B cell (primary cell): ENCODE data around the gene TNIK. TPM values are rescaled to one million over a fixed set of nuclear protein-coding genes. Genes with fewer than 3 reads are reported as not detected.

Source experiments
- ATAC-seq: fragments of 200-7000 bp; cut with Tn5 transposase; one replicate; pipeline ENCODE4 v1.10.0; 2021; ENCODE audit warnings: low read depth, mild to moderate bottlenecking, moderate number of reproducible peaks, moderate library complexity
- CTCF ChIA-PET: fragments of 350-600 bp; sonication (Branson Sonifier 250); formaldehyde crosslinking; loops from one replicate; lab custom pipeline; 2021; ENCODE audit warnings: antibody characterized with exemption, inconsistent platforms; lab: Charles Lee
- POLR2A ChIA-PET: fragments of 350-600 bp; sonication (Branson Sonifier 250); formaldehyde crosslinking; loops from one replicate; lab custom pipeline; 2021; ENCODE audit warnings: antibody characterized with exemption; lab: Charles Lee
- DNase-seq: peaks from one replicate; pipeline ENCODE4 v3.0.0; 2013
- H2AFZ ChIP-seq: 2 replicates; pipeline ENCODE4 v1.6.1; 2012; ENCODE audit warnings: mild to moderate bottlenecking, low read depth, low read length; ENCODE audit not compliant: insufficient read depth, poor library complexity, severe bottlenecking
- H3K27ac ChIP-seq, 2 donors: 1 replicate in 1 of 2; 2 replicates in 1 of 2; pipeline ENCODE4 v1.5.1; 2012 to 2013; ENCODE audit warnings: low read length in 2 of 2, mild to moderate bottlenecking in 2 of 2, moderate library complexity in 1 of 2
- H3K27me3 ChIP-seq, 4 experiments: fragments of 200-600 bp in 1 of 4; sonication (generic) in 1 of 4; replicated peaks in 1 of 4; 1 replicate in 2 of 4; 2 replicates in 2 of 4; pipeline versions ENCODE4 v1.6.1 to v1.7.0; 2013 to 2016; ENCODE audit warnings: low read length in 3 of 4, mild to moderate bottlenecking in 2 of 4, mixed read lengths in 1 of 4, moderate library complexity in 1 of 4; ENCODE audit not compliant: insufficient read depth in 4 of 4, control insufficient read depth in 3 of 4; ENCODE audit errors: control extremely low read depth in 1 of 4
- H3K36me3 ChIP-seq, 2 experiments: replicated peaks in 1 of 2; 1 replicate in 1 of 2; 2 replicates in 1 of 2; pipeline versions ENCODE4 v1.6.1 to v1.7.1; 2013; ENCODE audit warnings: low read length in 1 of 2; ENCODE audit not compliant: insufficient read depth in 2 of 2, control insufficient read depth in 1 of 2; ENCODE audit errors: control extremely low read depth in 1 of 2, extremely low read depth in 1 of 2
- H3K4me1 ChIP-seq, 2 donors: fragments of 200-600 bp in 1 of 2; sonication (generic) in 1 of 2; 1 replicate in 1 of 2; 2 replicates in 1 of 2; pipeline versions ENCODE4 v1.5.1 to v1.6.1; 2013 to 2017; ENCODE audit warnings: low read length in 2 of 2; ENCODE audit not compliant: control insufficient read depth in 2 of 2, insufficient read depth in 2 of 2
- H3K4me2 ChIP-seq: replicated peaks from 2 replicates; pipeline ENCODE3; 2012; ENCODE audit warnings: mild to moderate bottlenecking, low read depth, low read length; ENCODE audit not compliant: poor library complexity, severe bottlenecking
- H3K4me3 ChIP-seq, 5 experiments: fragments of 200-600 bp in 1 of 5; sonication (generic) in 1 of 5; 1 replicate in 3 of 5; 2 replicates in 2 of 5; pipeline versions ENCODE4 v1.5.1 to v1.7.0; 2011 to 2016; ENCODE audit warnings: low read length in 4 of 5, mild to moderate bottlenecking in 4 of 5, low read depth in 2 of 5, control low read depth in 1 of 5, moderate library complexity in 1 of 5; ENCODE audit not compliant: insufficient read depth in 1 of 5; ENCODE audit errors: control extremely low read depth in 1 of 5, extremely low read depth in 1 of 5
- H3K79me2 ChIP-seq: fragments of 200-600 bp; sonication (generic); one replicate; pipeline ENCODE4 v1.6.0; 2016; ENCODE audit warnings: low read length; ENCODE audit not compliant: control insufficient read depth, insufficient read depth
- H3K9ac ChIP-seq: fragments of 200-600 bp; sonication (generic); 2 replicates; pipeline ENCODE4 v1.6.1; 2017; ENCODE audit warnings: mild to moderate bottlenecking, low read length, moderate library complexity
- H3K9me3 ChIP-seq, 3 donors: one replicate each; pipeline versions ENCODE4 v1.6.1 to v1.7.1; 2013; ENCODE audit warnings: low read length in 2 of 3; ENCODE audit not compliant: control insufficient read depth in 2 of 3, insufficient read depth in 1 of 3; ENCODE audit errors: control extremely low read depth in 1 of 3
- H4K20me1 ChIP-seq: 2 replicates; pipeline ENCODE4 v1.6.0; 2012; ENCODE audit warnings: mild to moderate bottlenecking, low read length; ENCODE audit not compliant: insufficient read depth, control insufficient read depth, poor library complexity, severe bottlenecking
- H3K27ac Mint-ChIP-seq: one replicate; pipeline ENCODE4 v1.8.0; 2021; ENCODE audit warnings: mixed read lengths
- H3K27me3 Mint-ChIP-seq: one replicate; pipeline ENCODE4 v1.8.0; 2021; ENCODE audit warnings: mixed read lengths
- H3K4me1 Mint-ChIP-seq: one replicate; pipeline ENCODE4 v1.8.0; 2021; ENCODE audit warnings: mixed read lengths
- H3K4me3 Mint-ChIP-seq: one replicate; pipeline ENCODE4 v1.8.0; 2021; ENCODE audit warnings: mixed read lengths
- H3K9me3 Mint-ChIP-seq: one replicate; pipeline ENCODE4 v1.8.0; 2022; ENCODE audit warnings: mixed read lengths; ENCODE audit not compliant: insufficient read depth
- EZH2 ChIP-seq: IDR thresholded peaks from 2 replicates; pipeline ENCODE4 v1.6.1; 2012; ENCODE audit warnings: borderline replicate concordance, low read depth, mild to moderate bottlenecking, moderate library complexity, low read length; ENCODE audit not compliant: insufficient read depth, poor library complexity, severe bottlenecking
- WGBS: methylation state at CpG from one replicate; pipeline ENCODE4 v1.1.5; 2013; ENCODE audit warnings: missing lambda C conversion rate; ENCODE audit not compliant: insufficient coverage; 5-methylcytosine and 5-hydroxymethylcytosine counted together
- intact Hi-C: fragments of 100-400 bp; cut with micrococcal nuclease; formaldehyde crosslinking; loops from one replicate; pipeline ENCODE4 v1.10.0; 2022
- polyA plus RNA-seq: library from polyadenylated mRNA; depleted of rRNA; stranded (reverse); fragments of >200 nt; gene quantifications from 2 replicates; pipeline ENCODE4 v1.2.3, GENCODE V29; 2012
- total RNA-seq, 2 donors: library from RNA; stranded (reverse); fragments of 120-200 nt in 1 of 2; gene quantifications; 1 replicate in 1 of 2; 2 replicates in 1 of 2; pipeline versions ENCODE4 v1.2.3 to v1.2.4, GENCODE V29; 2013 to 2022
- TF ChIP-seq, protein P1 (sequence below): fragments of 200-600 bp; IDR thresholded peaks from one replicate; pipeline ENCODE4 v1.8.0; 2022; ENCODE audit warnings: antibody characterized with exemption, mild to moderate bottlenecking

Gene TNIK
- total and polyA plus RNA-seq, 2 donors (not counting 1 experiment from before 2014, with no cell fraction given), result 0.66 to 7.7 TPM

DNA sequence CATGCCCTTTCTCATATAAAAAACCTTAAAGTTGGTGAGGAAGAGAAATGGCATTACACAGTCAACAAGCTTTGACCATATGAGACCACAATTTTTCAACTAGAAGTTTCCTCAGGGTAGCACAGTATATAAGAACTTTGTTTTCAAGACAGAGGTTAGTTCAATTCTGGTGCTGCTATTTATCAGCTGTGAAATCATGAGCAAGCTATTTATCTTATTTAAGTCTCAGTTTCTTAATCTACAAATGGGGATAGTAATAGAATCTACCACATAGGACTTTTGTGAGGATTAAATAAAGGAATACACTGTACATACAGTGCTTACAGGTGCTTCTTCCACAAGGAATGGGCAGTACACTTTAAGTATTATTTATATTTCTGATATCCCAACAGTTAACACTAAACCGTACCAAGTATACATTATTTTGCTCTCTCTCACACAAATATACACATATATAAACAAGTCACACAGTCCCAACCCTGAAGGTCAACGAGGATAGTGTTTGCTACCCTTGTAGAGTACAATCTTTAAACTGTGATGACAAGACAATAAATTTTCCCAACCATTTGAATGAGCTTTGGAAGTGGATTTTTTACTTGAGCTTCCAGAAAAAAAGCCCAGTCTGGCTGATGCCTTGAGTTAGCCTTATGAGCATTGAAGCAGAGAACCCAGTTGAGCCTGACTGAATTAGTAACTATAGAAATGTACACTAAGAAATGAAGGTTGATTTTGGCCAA is 178.8 kb downstream of the TNIK start:
- ATAC-seq, result no peak
- CTCF ChIA-PET, result interaction anchor here (1.7 kb wide), 1 partner anchor 180 kb away, joined by 3 read pairs; no protein-coding TSS in a partner anchor
- POLR2A ChIA-PET, result no interaction called here
- no peaks in the 10 kb centered on the region for H3K27me3 ChIP-seq
- no peak overlapping the region for H3K27ac Mint-ChIP-seq
- no peak overlapping the region for H3K9ac ChIP-seq
- no peaks in the 10 kb centered on the region for H3K36me3 ChIP-seq
- no peak overlapping the region for H3K4me3 ChIP-seq
- no peak overlapping the region for H3K4me2 ChIP-seq
- no peaks in the 10 kb centered on the region for H3K4me1 ChIP-seq
- no peak overlapping the region for H2AFZ ChIP-seq
- no peak overlapping the region for H3K27ac ChIP-seq
- no peak for TF ChIP-seq EZH2
- TF ChIP-seq, protein P1, sequence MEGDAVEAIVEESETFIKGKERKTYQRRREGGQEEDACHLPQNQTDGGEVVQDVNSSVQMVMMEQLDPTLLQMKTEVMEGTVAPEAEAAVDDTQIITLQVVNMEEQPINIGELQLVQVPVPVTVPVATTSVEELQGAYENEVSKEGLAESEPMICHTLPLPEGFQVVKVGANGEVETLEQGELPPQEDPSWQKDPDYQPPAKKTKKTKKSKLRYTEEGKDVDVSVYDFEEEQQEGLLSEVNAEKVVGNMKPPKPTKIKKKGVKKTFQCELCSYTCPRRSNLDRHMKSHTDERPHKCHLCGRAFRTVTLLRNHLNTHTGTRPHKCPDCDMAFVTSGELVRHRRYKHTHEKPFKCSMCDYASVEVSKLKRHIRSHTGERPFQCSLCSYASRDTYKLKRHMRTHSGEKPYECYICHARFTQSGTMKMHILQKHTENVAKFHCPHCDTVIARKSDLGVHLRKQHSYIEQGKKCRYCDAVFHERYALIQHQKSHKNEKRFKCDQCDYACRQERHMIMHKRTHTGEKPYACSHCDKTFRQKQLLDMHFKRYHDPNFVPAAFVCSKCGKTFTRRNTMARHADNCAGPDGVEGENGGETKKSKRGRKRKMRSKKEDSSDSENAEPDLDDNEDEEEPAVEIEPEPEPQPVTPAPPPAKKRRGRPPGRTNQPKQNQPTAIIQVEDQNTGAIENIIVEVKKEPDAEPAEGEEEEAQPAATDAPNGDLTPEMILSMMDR, result no peak
- intact Hi-C loops, result no loop called here
- no peaks in the 10 kb centered on the region for H3K9me3 ChIP-seq
- no peaks in the 10 kb centered on the region for H4K20me1 ChIP-seq
- H3K4me1 Mint-ChIP-seq, result peaks cover 2% of the 10 kb centered on the region
- H3K27me3 Mint-ChIP-seq, result no peaks in the 10 kb centered on the region
- no peak for DNase-seq
- H3K79me2 ChIP-seq, result no peaks in the 10 kb centered on the region
- H3K9me3 Mint-ChIP-seq, result no peaks in the 10 kb centered on the region
- WGBS, result 100% methylated on average over 1 of the region's 2 CpGs
- no peak overlapping the region for H3K4me3 Mint-ChIP-seq

DNA sequence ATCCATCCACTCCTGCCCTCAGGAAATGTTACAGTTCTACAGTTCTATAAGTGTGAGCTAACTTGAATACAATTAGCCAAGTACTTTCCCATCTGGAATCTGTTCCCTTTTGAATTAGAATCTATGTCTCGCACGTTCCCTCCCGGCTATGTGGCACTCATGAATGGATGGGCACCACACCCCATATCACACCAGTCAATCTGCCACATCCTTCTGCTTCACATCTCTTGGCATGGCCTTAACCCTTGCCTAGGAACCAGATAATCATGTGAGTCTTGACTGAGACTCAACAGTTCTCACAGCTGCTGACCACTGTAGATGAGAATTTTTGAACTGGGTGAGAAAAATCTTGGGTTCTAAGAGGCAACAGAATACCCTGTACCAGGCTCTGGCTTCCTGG is 180.2 kb downstream of the TNIK start:
- Histone ChIP-seq H3K36me3 (no peaks in the 10 kb centered on the region), H3K4me3 (no peak overlapping the region), H3K27me3 (no peaks in the 10 kb centered on the region), H3K9ac (no peak overlapping the region), H3K4me1 (no peaks in the 10 kb centered on the region), H3K27ac (no peak overlapping the region), H3K9me3 (no peaks in the 10 kb centered on the region), H3K79me2 (no peaks in the 10 kb centered on the region), H2AFZ (no peak overlapping the region), H3K4me2 (no peak overlapping the region), H4K20me1 (no peaks in the 10 kb centered on the region)
- Mint-ChIP-seq H3K9me3 (no peaks in the 10 kb centered on the region), H3K4me1 (no peaks in the 10 kb centered on the region), H3K27ac (no peak overlapping the region), H3K27me3 (no peaks in the 10 kb centered on the region), H3K4me3 (no peak overlapping the region)
- WGBS, result 98% methylated on average over 3 of the region's 3 CpGs
- DNase-seq (no peak), ATAC-seq (no peak)
- CTCF ChIA-PET, result interaction anchor here (1.7 kb wide), 1 partner anchor 181 kb away, joined by 3 read pairs; no protein-coding TSS in a partner anchor
- TF ChIP-seq EZH2, result no peak
- TF ChIP-seq, protein P1, result no peak
- intact Hi-C loops, result no loop called here
- POLR2A ChIA-PET, result no interaction called here
